ENCODE measurements around the gene ABLIM1. TPM values are rescaled to one million over a fixed set of nuclear protein-coding genes. Genes with fewer than 3 reads are reported as not detected.

ABLIM1 gene
- total and polyA plus RNA-seq, 2 experiments from 2014 or later: 21.9 to 45.1 TPM

- Histone ChIP-seq H2AFZ (peak overlapping the region; percentile 72), H3K9me2 (ENCODE audit: insufficient read depth) (no peaks in the 10 kb centered on the region), H4K20me1 (replicated peaks; ENCODE audit: insufficient read depth) (no peaks in the 10 kb centered on the region), H3K27ac (ENCODE audit: low read depth) (no peak overlapping the region), H3K79me2 (replicated peaks; ENCODE audit: insufficient read depth) (no peaks in the 10 kb centered on the region), H3K4me1 (ENCODE audit: insufficient read depth) (peaks cover 20% of the 10 kb centered on the region), H3K4me3 (no peak overlapping the region), H3K27me3 (ENCODE audit: insufficient read depth) (no peaks in the 10 kb centered on the region), H3F3A (replicated peaks; ENCODE audit: low read depth) (no peaks in the 10 kb centered on the region), H3K4me2 (no peak overlapping the region), H3K36me3 (ENCODE audit: insufficient read depth) (no peaks in the 10 kb centered on the region)
- H3K4me3 Mint-ChIP-seq: no peak overlapping the region
- no peak overlapping the region for H3K27ac Mint-ChIP-seq
- ATAC-seq (peak; percentile 48), DNase-seq (ENCODE audit: low spot score) (no peak)
- peaks cover 20% of the 10 kb centered on the region for H3K4me1 Mint-ChIP-seq
- TF ChIP-seq ZNF114 (CRISPR knock-in tag; IDR thresholded peaks at IDR 0.05) (no peak), ZNF462 (CRISPR knock-in tag; IDR thresholded peaks at IDR 0.05) (no peak), POLR2AphosphoS5 (IDR thresholded peaks at IDR 0.05; ENCODE audit: low read depth) (no peak), REST (IDR thresholded peaks at IDR 0.05; ENCODE audit: unreplicated experiment) (no peak), ZNF331 (CRISPR knock-in tag; IDR thresholded peaks at IDR 0.05; ENCODE audit: low read depth) (no peak), EZH2phosphoT487 (IDR thresholded peaks at IDR 0.05; ENCODE audit: unreplicated experiment) (no peak), JUNB (IDR thresholded peaks at IDR 0.05; ENCODE audit: unreplicated experiment) (no peak), CREB1 (CRISPR knock-in tag; IDR thresholded peaks at IDR 0.05; ENCODE audit: low read depth) (no peak), NANOG (IDR thresholded peaks at IDR 0.05; ENCODE audit: borderline replicate concordance) (no peak), STAT1 (IDR thresholded peaks at IDR 0.05; ENCODE audit: unreplicated experiment) (no peak)
- peaks cover 8% of the 10 kb centered on the region for H3K27me3 Mint-ChIP-seq (ENCODE audit: insufficient read depth, low read depth, poor library complexity)
- H3K36me3 Mint-ChIP-seq (ENCODE audit: low read depth): no peaks in the 10 kb centered on the region
- peaks cover 4% of the 10 kb centered on the region; the same call in 2 of the 3 replicates for H3K9me3 Mint-ChIP-seq
Measured at GRCh38 chr10:114662646-114663217, 4.7 kb upstream of the ABLIM1 start.
